GM23338 (cell line): ENCODE data around the gene C8A. TPM values are rescaled to one million over a fixed set of nuclear protein-coding genes. Genes with fewer than 3 reads are reported as not detected.

ENCODE experiments used
- ATAC-seq: fragments of 200-7000 bp; cut with Tn5 transposase; 3 replicates; pipeline ENCODE4 v1.9.1; 2020
- DNase-seq: peaks from one replicate; pipeline ENCODE4 v3.0.0-alpha.2; 2015; ENCODE audit warnings: low spot score
- H2AFZ ChIP-seq: fragments of 200-600 bp; sonication (generic); 2 replicates; pipeline ENCODE4 v1.8.0; 2016; ENCODE audit warnings: antibody characterized with exemption, mild to moderate bottlenecking, moderate library complexity
- H3F3A ChIP-seq: fragments of 200-600 bp; sonication (generic); replicated peaks from 2 replicates; pipeline ENCODE4 v1.8.0; 2017; ENCODE audit warnings: antibody characterized with exemption, mixed run types, low read depth
- H3K27ac ChIP-seq: fragments of 200-600 bp; sonication (generic); 2 replicates; pipeline ENCODE4 v1.6.1; 2016; ENCODE audit warnings: low read depth
- H3K27me3 ChIP-seq: fragments of 200-600 bp; sonication (generic); 2 replicates; pipeline ENCODE4 v1.8.0; 2016; ENCODE audit warnings: mild to moderate bottlenecking, mixed run types, moderate library complexity; ENCODE audit not compliant: insufficient read depth
- H3K36me3 ChIP-seq: fragments of 200-600 bp; sonication (generic); 2 replicates; pipeline ENCODE4 v1.8.0; 2016; ENCODE audit warnings: mild to moderate bottlenecking; ENCODE audit not compliant: insufficient read depth
- H3K4me1 ChIP-seq: fragments of 200-600 bp; sonication (generic); 2 replicates; pipeline ENCODE4 v1.8.0; 2016; ENCODE audit warnings: mild to moderate bottlenecking, moderate library complexity; ENCODE audit not compliant: insufficient read depth
- H3K4me2 ChIP-seq: fragments of 200-600 bp; sonication (generic); 2 replicates; pipeline ENCODE4 v1.7.1; 2017; ENCODE audit warnings: mixed run types
- H3K4me3 ChIP-seq: fragments of 200-600 bp; sonication (generic); 2 replicates; pipeline ENCODE4 v1.6.1; 2016; ENCODE audit warnings: mixed run types
- H3K79me2 ChIP-seq: fragments of 200-600 bp; sonication (generic); replicated peaks from 2 replicates; pipeline ENCODE4 v1.8.0; 2017; ENCODE audit warnings: mild to moderate bottlenecking; ENCODE audit not compliant: insufficient read depth
- H3K9me2 ChIP-seq: fragments of 200-600 bp; sonication (generic); 2 replicates; pipeline ENCODE4 v1.8.0; 2017; ENCODE audit not compliant: insufficient read depth
- H4K20me1 ChIP-seq: fragments of 200-600 bp; sonication (generic); replicated peaks from 2 replicates; pipeline ENCODE4 v1.8.0; 2017; ENCODE audit warnings: mild to moderate bottlenecking; ENCODE audit not compliant: insufficient read depth
- H3K27ac Mint-ChIP-seq: 2 replicates; pipeline ENCODE4 v1.8.0; 2020; ENCODE audit warnings: inconsistent platforms, mild to moderate bottlenecking, moderate library complexity, mixed read lengths
- H3K27me3 Mint-ChIP-seq: 3 replicates; pipeline ENCODE4 v1.8.0; 2022; ENCODE audit warnings: low read depth, mild to moderate bottlenecking, moderate library complexity, mixed read lengths, inconsistent platforms; ENCODE audit not compliant: insufficient read depth, poor library complexity
- H3K36me3 Mint-ChIP-seq: 3 replicates; pipeline ENCODE4 v1.8.0; 2021; ENCODE audit warnings: low read depth, mild to moderate bottlenecking, inconsistent platforms, moderate library complexity, mixed read lengths
- H3K4me1 Mint-ChIP-seq: 3 replicates; pipeline ENCODE4 v1.8.0; 2020; ENCODE audit warnings: mild to moderate bottlenecking, inconsistent platforms, mixed read lengths
- H3K4me3 Mint-ChIP-seq: 3 replicates; pipeline ENCODE4 v1.8.0; 2021; ENCODE audit warnings: moderate library complexity, mild to moderate bottlenecking, inconsistent platforms, mixed read lengths
- H3K9me3 Mint-ChIP-seq: 3 replicates; pipeline ENCODE4 v1.8.0; 2020; ENCODE audit warnings: moderate library complexity, mild to moderate bottlenecking, inconsistent platforms, mixed read lengths
- CREB1 ChIP-seq: fragments of 250-450 bp; sonication (Bioruptor Pico); IDR thresholded peaks from 2 replicates; pipeline ENCODE4 v1.5.0; 2020; ENCODE audit warnings: low read depth, mild to moderate bottlenecking, moderate library complexity
- EZH2phosphoT487 ChIP-seq: fragments of 200-600 bp; sonication (generic); IDR thresholded peaks from one replicate; pipeline ENCODE4 v1.8.1; 2018; ENCODE audit warnings: antibody characterized with exemption; ENCODE audit not compliant: unreplicated experiment
- JUNB ChIP-seq: IDR thresholded peaks from one replicate; pipeline ENCODE4 v1.6.1; 2016; ENCODE audit warnings: antibody characterized with exemption; ENCODE audit not compliant: unreplicated experiment
- NANOG ChIP-seq: IDR thresholded peaks from 2 replicates; pipeline ENCODE4 v1.6.1; 2016; ENCODE audit warnings: antibody characterized with exemption, borderline replicate concordance
- POLR2AphosphoS5 ChIP-seq: IDR thresholded peaks from 2 replicates; pipeline ENCODE4 v1.6.1; 2016; ENCODE audit warnings: antibody characterized with exemption, low read depth
- REST ChIP-seq: IDR thresholded peaks from one replicate; pipeline ENCODE4 v1.6.1; 2018; ENCODE audit warnings: antibody characterized with exemption; ENCODE audit not compliant: unreplicated experiment
- ZNF114 ChIP-seq: fragments of 250-450 bp; sonication (Bioruptor Pico); IDR thresholded peaks from 2 replicates; pipeline ENCODE4 v1.5.0; 2020; ENCODE audit warnings: mild to moderate bottlenecking, moderate library complexity
- ZNF331 ChIP-seq: fragments of 250-450 bp; sonication (Bioruptor Pico); IDR thresholded peaks from 2 replicates; pipeline ENCODE4 v1.5.0; 2020; ENCODE audit warnings: low read depth, mild to moderate bottlenecking, moderate library complexity
- polyA plus RNA-seq: library from polyadenylated mRNA; unstranded; fragments of >200 nt; fragmentation: Nextera tagmentation; extraction: Ambion mirVana; gene quantifications from 2 replicates; pipeline ENCODE4 v1.2.1, GENCODE V29; 2016
- total RNA-seq: library from RNA; depleted of rRNA; stranded (reverse); fragments of >200 nt; shearing (Covaris generic); gene quantifications from 2 replicates; pipeline ENCODE4 v1.2.3, GENCODE V29; 2014
- TF ChIP-seq, protein P1 (sequence below), 2 experiments: fragments of 200-600 bp in 1 of 2; sonication (generic) in 1 of 2; conservative IDR thresholded peaks; 2 replicates each; pipeline versions ENCODE4 v1.5.1 to v1.6.1; 2016 to 2017; ENCODE audit warnings: antibody characterized with exemption in 2 of 2, low read depth in 2 of 2, mild to moderate bottlenecking in 2 of 2, moderate library complexity in 1 of 2

C8A gene
- total and polyA plus RNA-seq, 2 experiments from 2014 or later = not detected

DNA sequence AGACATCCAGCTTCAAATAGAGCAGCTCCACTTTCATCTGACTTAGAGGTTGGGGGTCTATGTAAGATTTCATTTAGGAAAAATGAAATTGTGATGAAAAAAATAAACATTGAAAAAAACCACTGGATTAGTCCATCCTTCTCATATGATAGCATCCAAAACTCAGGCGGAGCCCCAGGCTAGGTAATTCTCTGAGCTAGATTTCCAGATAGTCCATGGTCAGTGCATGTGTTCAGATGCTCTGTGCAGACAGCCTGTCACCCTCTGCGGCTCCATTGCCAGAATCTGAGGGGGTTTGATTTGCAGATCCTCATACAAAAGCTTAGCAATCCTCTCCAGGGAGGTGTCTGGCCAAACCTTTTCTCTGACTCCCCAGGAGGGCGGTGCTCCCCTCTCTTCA, 62.0 kb downstream of the C8A start:
- no peaks in the 10 kb centered on the region for H3K36me3 Mint-ChIP-seq
- no peak for DNase-seq
- no peak overlapping the region for H3K4me3 Mint-ChIP-seq
- Histone ChIP-seq H3K27ac (no peak overlapping the region), H3F3A (no peaks in the 10 kb centered on the region), H3K27me3 (no peaks in the 10 kb centered on the region), H2AFZ (no peak overlapping the region), H4K20me1 (no peaks in the 10 kb centered on the region), H3K4me3 (no peak overlapping the region), H3K79me2 (no peaks in the 10 kb centered on the region), H3K4me1 (no peaks in the 10 kb centered on the region), H3K4me2 (no peak overlapping the region), H3K36me3 (no peaks in the 10 kb centered on the region), H3K9me2 (peaks cover 10% of the 10 kb centered on the region)
- TF ChIP-seq EZH2phosphoT487 = no peak
- no peaks in the 10 kb centered on the region for H3K27me3 Mint-ChIP-seq
- no peak overlapping the region for H3K27ac Mint-ChIP-seq
- no peaks in the 10 kb centered on the region for H3K4me1 Mint-ChIP-seq
- H3K9me3 Mint-ChIP-seq = no peaks in the 10 kb centered on the region
- ATAC-seq = no peak

- no peaks in the 10 kb centered on the region for H3K36me3 Mint-ChIP-seq
- no peaks in the 10 kb centered on the region for H3K4me1 Mint-ChIP-seq
- no peaks in the 10 kb centered on the region for H3K9me3 Mint-ChIP-seq
- H3F3A ChIP-seq = no peaks in the 10 kb centered on the region
- no peak overlapping the region for H3K27ac ChIP-seq
- no peak overlapping the region for H3K27ac Mint-ChIP-seq
- H4K20me1 ChIP-seq = no peaks in the 10 kb centered on the region
- H3K4me3 Mint-ChIP-seq = no peak overlapping the region
- H3K36me3 ChIP-seq = no peaks in the 10 kb centered on the region
- H3K9me2 ChIP-seq = peaks cover 10% of the 10 kb centered on the region
- TF ChIP-seq ZNF114 (CRISPR knock-in tag) (no peak), NANOG (no peak), CREB1 (CRISPR knock-in tag) (no peak), REST (no peak), POLR2AphosphoS5 (no peak), JUNB (no peak), ZNF331 (CRISPR knock-in tag) (no peak)
- TF ChIP-seq, protein P1, sequence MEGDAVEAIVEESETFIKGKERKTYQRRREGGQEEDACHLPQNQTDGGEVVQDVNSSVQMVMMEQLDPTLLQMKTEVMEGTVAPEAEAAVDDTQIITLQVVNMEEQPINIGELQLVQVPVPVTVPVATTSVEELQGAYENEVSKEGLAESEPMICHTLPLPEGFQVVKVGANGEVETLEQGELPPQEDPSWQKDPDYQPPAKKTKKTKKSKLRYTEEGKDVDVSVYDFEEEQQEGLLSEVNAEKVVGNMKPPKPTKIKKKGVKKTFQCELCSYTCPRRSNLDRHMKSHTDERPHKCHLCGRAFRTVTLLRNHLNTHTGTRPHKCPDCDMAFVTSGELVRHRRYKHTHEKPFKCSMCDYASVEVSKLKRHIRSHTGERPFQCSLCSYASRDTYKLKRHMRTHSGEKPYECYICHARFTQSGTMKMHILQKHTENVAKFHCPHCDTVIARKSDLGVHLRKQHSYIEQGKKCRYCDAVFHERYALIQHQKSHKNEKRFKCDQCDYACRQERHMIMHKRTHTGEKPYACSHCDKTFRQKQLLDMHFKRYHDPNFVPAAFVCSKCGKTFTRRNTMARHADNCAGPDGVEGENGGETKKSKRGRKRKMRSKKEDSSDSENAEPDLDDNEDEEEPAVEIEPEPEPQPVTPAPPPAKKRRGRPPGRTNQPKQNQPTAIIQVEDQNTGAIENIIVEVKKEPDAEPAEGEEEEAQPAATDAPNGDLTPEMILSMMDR (conservative IDR thresholded peaks at IDR 0.05; ENCODE audit: low read depth in 2 of 2) = no peak
- H3K4me3 ChIP-seq = no peak overlapping the region
- no peaks in the 10 kb centered on the region for H3K27me3 ChIP-seq
- ATAC-seq (no peak), DNase-seq (no peak)
- no peaks in the 10 kb centered on the region for H3K79me2 ChIP-seq
- no peaks in the 10 kb centered on the region for H3K27me3 Mint-ChIP-seq
- H3K4me1 ChIP-seq = no peaks in the 10 kb centered on the region
- H2AFZ ChIP-seq = no peak overlapping the region
- no peak overlapping the region for H3K4me2 ChIP-seq
These were observed 62.8 kb downstream of the C8A start for GRCh38 chr1:56917356-56917755.
